Suppressor macrophage treated with lipopolysaccharide for 4 hours (primary cell): ENCODE data around the gene PTPRR.

ENCODE experiments used
- DNase-seq: peaks from one replicate; pipeline ENCODE4 v3.0.0-alpha.2; 2020

Gene PTPRR

DNA sequence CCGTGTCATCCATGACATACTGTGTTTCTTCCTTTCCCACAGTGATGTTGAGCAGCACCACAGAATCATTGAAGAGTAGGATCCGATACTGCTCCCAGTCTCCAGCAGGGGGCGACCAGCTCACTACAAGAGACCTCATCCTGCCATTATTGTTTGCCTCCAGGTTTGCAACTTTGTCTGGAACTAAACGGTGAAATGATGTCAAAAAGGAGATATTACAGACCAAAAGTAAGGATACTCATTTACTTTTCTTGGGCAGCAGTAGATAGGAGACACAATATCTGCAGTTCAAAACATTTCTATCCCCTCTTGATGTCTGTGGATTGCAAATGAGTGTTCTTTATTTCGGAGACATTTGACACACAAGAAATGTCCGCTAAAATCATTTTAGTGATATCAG lies 330.5 kb downstream of the PTPRR start:
- DNase-seq: peak; percentile 61
